Activated CD8-positive, alpha-beta T cell treated with anti-CD3 and anti-CD28 coated beads for 36 hours (primary cell): ENCODE measurements around the gene DDX56. TPM values are rescaled to one million over a fixed set of nuclear protein-coding genes. Genes with fewer than 3 reads are reported as not detected.

ENCODE experiments used
- ATAC-seq: fragments of 200-7000 bp; cut with Tn5 transposase; one replicate; pipeline ENCODE4 v1.10.0; 2021; ENCODE audit warnings: mild to moderate bottlenecking, moderate library complexity
- CTCF ChIA-PET: fragments of 350-600 bp; sonication (Branson Sonifier 250); formaldehyde crosslinking; loops from one replicate; lab custom pipeline; 2021; ENCODE audit warnings: antibody characterized with exemption; lab: Charles Lee
- POLR2A ChIA-PET: fragments of 350-600 bp; sonication (Branson Sonifier 250); formaldehyde crosslinking; loops from one replicate; lab custom pipeline; 2021; ENCODE audit warnings: antibody characterized with exemption; lab: Charles Lee
- DNase-seq: peaks from one replicate; pipeline ENCODE4 v3.0.0-alpha.2; 2020
- H3K27ac Mint-ChIP-seq: one replicate; pipeline ENCODE4 v1.8.0; 2021; ENCODE audit warnings: mild to moderate bottlenecking, mixed read lengths
- H3K27me3 Mint-ChIP-seq: one replicate; pipeline ENCODE4 v1.8.0; 2021; ENCODE audit warnings: mixed read lengths
- H3K36me3 Mint-ChIP-seq: one replicate; pipeline ENCODE4 v1.8.0; 2021; ENCODE audit warnings: low read depth, mixed read lengths
- H3K4me1 Mint-ChIP-seq: one replicate; pipeline ENCODE4 v1.8.0; 2021; ENCODE audit warnings: low read depth, mixed read lengths
- H3K4me3 Mint-ChIP-seq: one replicate; pipeline ENCODE4 v1.8.0; 2021; ENCODE audit warnings: mild to moderate bottlenecking, moderate library complexity, mixed read lengths
- H3K9me3 Mint-ChIP-seq: one replicate; pipeline ENCODE4 v1.8.0; 2021; ENCODE audit warnings: mixed read lengths
- CTCF ChIP-seq: fragments of 200-600 bp; IDR thresholded peaks from one replicate; pipeline ENCODE4 v1.8.0; 2022; ENCODE audit warnings: antibody characterized with exemption, mild to moderate bottlenecking
- intact Hi-C: fragments of 100-400 bp; cut with micrococcal nuclease; formaldehyde crosslinking; loops from one replicate; pipeline ENCODE4 v1.10.0; 2022
- total RNA-seq, 2 experiments: library from RNA; stranded (reverse); gene quantifications; one replicate each; pipeline ENCODE4 v1.2.3, GENCODE V29; 2021

The DDX56 gene
- total RNA-seq, 2 experiments from 2014 or later, result 92.3 to 98.3 TPM

GRCh38 chr7:44618753-44619152, 45.0 kb upstream of the DDX56 start:
- ATAC-seq, result no peak
- CTCF ChIA-PET, result interaction anchor here (3.4 kb wide), 1 partner anchor 20 kb away, joined by 15 read pairs; no protein-coding TSS in a partner anchor
- Mint-ChIP-seq H3K36me3 (peaks cover 26% of the 10 kb centered on the region), H3K27me3 (no peaks in the 10 kb centered on the region), H3K9me3 (no peaks in the 10 kb centered on the region), H3K27ac (peak overlapping the region; percentile 91), H3K4me3 (no peak overlapping the region), H3K4me1 (peaks cover 83% of the 10 kb centered on the region)
- peak; percentile 46 for DNase-seq
- intact Hi-C loops, result no loop called here
- POLR2A ChIA-PET, result interaction anchor here (0.7 to 2.0 kb wide), 3 partner anchors 10 to 19 kb away, joined by 3 to 6 read pairs (median 5); no protein-coding TSS in a partner anchor
- no peak for TF ChIP-seq CTCF

GRCh38 chr7:44618045-44618444, 44.3 kb upstream of the DDX56 start:
- peaks cover 21% of the 10 kb centered on the region for H3K36me3 Mint-ChIP-seq
- DNase-seq (no peak), ATAC-seq (no peak)
- ChIA-PET POLR2A (interaction anchor here (0.7 to 2.8 kb wide), 5 partner anchors 11 to 133 kb away, joined by 3 to 20 read pairs (median 6); partner anchors contain the start of gene OGDH), CTCF (interaction anchor here (1.0 to 3.4 kb wide), 2 partner anchors 18 to 21 kb away, joined by 3 to 15 read pairs; no protein-coding TSS in a partner anchor)
- no peak for TF ChIP-seq CTCF
- H3K4me3 Mint-ChIP-seq, result peak overlapping the region; percentile 8
- intact Hi-C loops, result no loop called here
- H3K4me1 Mint-ChIP-seq, result peaks cover 78% of the 10 kb centered on the region
- H3K27me3 Mint-ChIP-seq, result no peaks in the 10 kb centered on the region
- no peaks in the 10 kb centered on the region for H3K9me3 Mint-ChIP-seq
- peak overlapping the region; percentile 91 for H3K27ac Mint-ChIP-seq

DNA sequence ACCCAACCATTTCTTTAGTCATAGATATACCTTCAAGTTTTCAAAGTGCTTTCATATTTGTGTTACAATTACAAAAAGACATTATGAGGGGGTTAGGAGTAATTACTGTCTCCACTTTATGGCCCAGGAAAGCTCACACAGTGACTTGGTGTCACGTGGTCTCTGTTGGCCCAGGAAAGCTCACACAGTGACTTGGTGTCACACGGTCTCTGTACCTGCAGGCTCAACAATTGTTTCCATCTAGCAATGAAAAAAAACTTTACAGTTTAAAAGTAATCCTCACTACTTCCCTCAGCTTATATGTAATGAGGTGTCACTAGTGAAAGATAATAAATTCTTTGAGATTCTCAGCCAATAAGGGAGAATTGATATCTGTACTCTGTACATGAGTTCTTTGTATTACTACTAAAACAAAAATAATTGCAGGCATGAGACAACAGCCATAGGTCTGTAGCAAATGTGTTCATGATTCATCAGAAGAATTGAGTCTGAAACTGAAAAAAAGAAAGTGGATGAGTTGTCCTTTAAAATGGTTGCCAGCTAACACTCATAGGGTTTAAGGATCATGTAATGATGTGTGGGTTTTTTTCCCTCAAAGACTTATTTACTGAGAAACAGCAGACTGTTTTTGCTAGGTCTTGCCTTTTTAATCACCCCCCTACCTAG, 43.6 kb upstream of the DDX56 start:
- no peak for TF ChIP-seq CTCF
- ATAC-seq, result peak; percentile 83
- ChIA-PET CTCF (interaction anchor here (0.9 to 3.4 kb wide), 5 partner anchors 11 to 52 kb away, joined by 3 to 15 read pairs (median 3); partner anchors contain the start of gene OGDH), POLR2A (interaction anchor here (0.8 to 2.8 kb wide), 9 partner anchors 9 to 186 kb away, joined by 3 to 20 read pairs (median 5); partner anchors contain the start of gene OGDH)
- H3K27ac Mint-ChIP-seq, result peak overlapping the region; percentile 91
- intact Hi-C loops, result no loop called here
- DNase-seq, result peak; percentile 61
- H3K4me1 Mint-ChIP-seq, result peaks cover 72% of the 10 kb centered on the region
- no peaks in the 10 kb centered on the region for H3K27me3 Mint-ChIP-seq
- peaks cover 19% of the 10 kb centered on the region for H3K36me3 Mint-ChIP-seq
- H3K4me3 Mint-ChIP-seq, result peak overlapping the region; percentile 26
- H3K9me3 Mint-ChIP-seq, result no peaks in the 10 kb centered on the region

- intact Hi-C loops, result no loop called here
- no peak for TF ChIP-seq CTCF
- Mint-ChIP-seq H3K36me3 (peaks cover 21% of the 10 kb centered on the region), H3K9me3 (no peaks in the 10 kb centered on the region), H3K27me3 (no peaks in the 10 kb centered on the region), H3K27ac (no peak overlapping the region), H3K4me3 (no peak overlapping the region), H3K4me1 (peaks cover 70% of the 10 kb centered on the region)
- ATAC-seq (no peak), DNase-seq (no peak)
- CTCF ChIA-PET, result interaction anchor here (0.9 to 3.4 kb wide), 4 partner anchors 10 to 51 kb away, joined by 3 to 15 read pairs (median 7); partner anchors contain the start of gene OGDH
- POLR2A ChIA-PET, result interaction anchor here (0.8 to 2.8 kb wide), 7 partner anchors 8 to 187 kb away, joined by 3 to 20 read pairs (median 5); partner anchors contain the start of gene OGDH
Measured at GRCh38 chr7:44616545-44616944, 42.8 kb upstream of the DDX56 start.
